ENCODE data around the gene RCL1.

- TF ChIP-seq CTCF (conservative IDR thresholded peaks at IDR 0.05; ENCODE audit: low read depth, low read length), result no peak
- no peak for TF ChIP-seq EZH2 (IDR thresholded peaks at IDR 0.05; ENCODE audit: borderline replicate concordance, low read depth, low read length, poor library complexity, severe bottlenecking)
These were observed 23.2 kb upstream of the RCL1 start for GRCh38 chr9:4769321-4770080.

All from A673 (cell line).